DOHH2 (cell line): Measurements from ENCODE around the gene MYL9.

Experiments
- H3F3A ChIP-seq: fragments of 200-600 bp; sonication (generic), shearing (Covaris generic); 2 replicates; pipeline ENCODE4 v1.6.0; 2016; ENCODE audit warnings: antibody characterized with exemption, mild to moderate bottlenecking; ENCODE audit not compliant: control insufficient read depth, insufficient read depth
- H3K27ac ChIP-seq: fragments of 200-600 bp; sonication (generic); 2 replicates; pipeline ENCODE4 v1.5.1; 2014; ENCODE audit warnings: low read depth, mild to moderate bottlenecking, low read length, moderate library complexity
- H3K27me3 ChIP-seq: fragments of 200-600 bp; sonication (generic); 2 replicates; pipeline ENCODE4 v1.6.1; 2014; ENCODE audit warnings: mild to moderate bottlenecking, low read length, mixed read lengths; ENCODE audit not compliant: control insufficient read depth
- H3K36me3 ChIP-seq: fragments of 200-600 bp; sonication (generic); 2 replicates; pipeline ENCODE4 v1.6.1; 2014; ENCODE audit warnings: mild to moderate bottlenecking, low read length, moderate library complexity, mixed read lengths; ENCODE audit not compliant: control insufficient read depth
- H3K4me1 ChIP-seq: fragments of 200-600 bp; sonication (generic); 2 replicates; pipeline ENCODE4 v1.6.1; 2014; ENCODE audit warnings: mild to moderate bottlenecking, low read length, mixed read lengths; ENCODE audit not compliant: control insufficient read depth
- H3K4me2 ChIP-seq: fragments of 200-600 bp; sonication (generic); 2 replicates; pipeline ENCODE4 v1.6.0; 2014; ENCODE audit warnings: mild to moderate bottlenecking, low read length, moderate library complexity
- H3K4me3 ChIP-seq: fragments of 200-600 bp; sonication (generic); 2 replicates; pipeline ENCODE4 v1.5.1; 2014; ENCODE audit warnings: mild to moderate bottlenecking, low read length, mixed read lengths
- H3K79me2 ChIP-seq: fragments of 200-600 bp; sonication (generic); 2 replicates; pipeline ENCODE4 v1.6.1; 2014; ENCODE audit warnings: mild to moderate bottlenecking, low read length, mixed read lengths; ENCODE audit not compliant: control insufficient read depth
- H3K9me2 ChIP-seq: fragments of 200-600 bp; sonication (generic); replicated peaks from 2 replicates; pipeline ENCODE4 v1.6.1; 2014; ENCODE audit warnings: mild to moderate bottlenecking, low read length, mixed read lengths; ENCODE audit not compliant: control insufficient read depth
- H3K9me3 ChIP-seq: fragments of 200-600 bp; sonication (generic); 2 replicates; pipeline ENCODE4 v1.6.1; 2014; ENCODE audit warnings: antibody characterized with exemption, low read length, mixed read lengths; ENCODE audit not compliant: control insufficient read depth, insufficient read depth
- H4K20me1 ChIP-seq: fragments of 200-600 bp; sonication (generic); 2 replicates; pipeline ENCODE4 v1.6.0; 2014; ENCODE audit warnings: low read depth, mild to moderate bottlenecking, antibody characterized with exemption, low read length, moderate library complexity; ENCODE audit not compliant: control insufficient read depth, insufficient read depth
- EZH2phosphoT487 ChIP-seq: fragments of 200-600 bp; sonication (generic); IDR thresholded peaks from 2 replicates; pipeline ENCODE4 v1.6.1; 2017; ENCODE audit warnings: borderline replicate concordance, mild to moderate bottlenecking, antibody characterized with exemption, low read length, moderate library complexity, mixed read lengths
- TF ChIP-seq, protein P1 (sequence below): fragments of 200-600 bp; sonication (generic); IDR thresholded peaks from one replicate; pipeline ENCODE4 v1.5.1; 2014; ENCODE audit warnings: antibody characterized with exemption, mild to moderate bottlenecking, low read depth, low read length; ENCODE audit not compliant: poor library complexity, severe bottlenecking

Gene MYL9

DNA sequence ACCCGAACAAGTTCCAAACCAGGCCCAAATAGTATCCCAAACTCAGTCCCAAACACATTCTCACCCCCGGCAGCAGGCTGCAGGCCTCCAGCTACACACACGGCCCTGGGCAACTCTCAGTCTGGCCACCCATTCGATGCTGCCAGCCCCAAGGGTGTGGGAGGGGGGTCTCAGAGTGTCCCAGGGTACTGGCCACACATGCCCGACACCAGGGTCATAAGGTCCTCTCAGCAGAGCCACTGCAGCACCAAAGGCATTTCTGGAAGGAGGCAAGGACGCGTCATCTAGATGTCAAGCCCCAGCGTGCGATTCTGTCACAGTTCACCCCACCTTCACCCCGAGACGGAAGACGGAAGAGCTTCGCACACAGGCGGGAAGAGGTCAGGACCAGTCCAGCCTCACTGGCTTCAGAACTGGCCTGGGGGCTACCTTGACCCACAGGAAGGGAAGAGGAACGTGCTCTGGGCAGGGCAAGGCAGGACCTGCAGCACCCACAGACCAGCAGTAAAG, 9.5 kb downstream of the MYL9 start:
- no peak overlapping the region for H3K27ac ChIP-seq
- H4K20me1 ChIP-seq = no peaks in the 10 kb centered on the region
- no peaks in the 10 kb centered on the region for H3F3A ChIP-seq
- no peak overlapping the region for H3K4me3 ChIP-seq
- H3K9me2 ChIP-seq = no peaks in the 10 kb centered on the region
- H3K27me3 ChIP-seq = no peaks in the 10 kb centered on the region
- H3K4me2 ChIP-seq = no peak overlapping the region
- no peaks in the 10 kb centered on the region for H3K9me3 ChIP-seq
- TF ChIP-seq, protein P1, sequence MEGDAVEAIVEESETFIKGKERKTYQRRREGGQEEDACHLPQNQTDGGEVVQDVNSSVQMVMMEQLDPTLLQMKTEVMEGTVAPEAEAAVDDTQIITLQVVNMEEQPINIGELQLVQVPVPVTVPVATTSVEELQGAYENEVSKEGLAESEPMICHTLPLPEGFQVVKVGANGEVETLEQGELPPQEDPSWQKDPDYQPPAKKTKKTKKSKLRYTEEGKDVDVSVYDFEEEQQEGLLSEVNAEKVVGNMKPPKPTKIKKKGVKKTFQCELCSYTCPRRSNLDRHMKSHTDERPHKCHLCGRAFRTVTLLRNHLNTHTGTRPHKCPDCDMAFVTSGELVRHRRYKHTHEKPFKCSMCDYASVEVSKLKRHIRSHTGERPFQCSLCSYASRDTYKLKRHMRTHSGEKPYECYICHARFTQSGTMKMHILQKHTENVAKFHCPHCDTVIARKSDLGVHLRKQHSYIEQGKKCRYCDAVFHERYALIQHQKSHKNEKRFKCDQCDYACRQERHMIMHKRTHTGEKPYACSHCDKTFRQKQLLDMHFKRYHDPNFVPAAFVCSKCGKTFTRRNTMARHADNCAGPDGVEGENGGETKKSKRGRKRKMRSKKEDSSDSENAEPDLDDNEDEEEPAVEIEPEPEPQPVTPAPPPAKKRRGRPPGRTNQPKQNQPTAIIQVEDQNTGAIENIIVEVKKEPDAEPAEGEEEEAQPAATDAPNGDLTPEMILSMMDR = no peak
- TF ChIP-seq EZH2phosphoT487 = no peak
- H3K4me1 ChIP-seq = peaks cover 9% of the 10 kb centered on the region
- no peaks in the 10 kb centered on the region for H3K79me2 ChIP-seq
- H3K36me3 ChIP-seq = no peaks in the 10 kb centered on the region

DNA sequence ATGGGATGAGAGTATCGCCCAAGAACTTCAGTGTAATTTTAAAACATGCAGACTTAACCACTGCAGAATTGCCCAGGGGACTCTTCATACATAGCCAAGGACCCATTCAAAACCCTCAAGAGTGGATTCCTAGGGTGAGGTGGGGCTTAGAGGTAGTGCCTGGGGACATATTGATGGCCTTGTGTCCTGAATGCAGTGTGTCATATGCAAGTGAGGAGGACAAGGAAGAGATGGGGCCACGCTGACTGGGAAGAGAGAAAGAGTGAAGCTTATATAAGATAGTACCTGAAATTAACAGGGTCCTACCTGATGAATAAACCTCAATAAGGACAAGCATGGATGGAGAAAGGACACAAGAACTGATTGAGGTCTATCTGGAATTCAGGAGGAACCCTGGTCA, 13.9 kb downstream of the MYL9 start:
- Histone ChIP-seq H3K36me3 (no peaks in the 10 kb centered on the region), H3K27me3 (no peaks in the 10 kb centered on the region), H3K79me2 (no peaks in the 10 kb centered on the region), H3K27ac (no peak overlapping the region), H3K9me3 (no peaks in the 10 kb centered on the region), H3K9me2 (no peaks in the 10 kb centered on the region), H3F3A (no peaks in the 10 kb centered on the region), H3K4me3 (no peak overlapping the region), H4K20me1 (no peaks in the 10 kb centered on the region), H3K4me2 (no peak overlapping the region), H3K4me1 (peaks cover 20% of the 10 kb centered on the region)
- TF ChIP-seq EZH2phosphoT487 = no peak
- TF ChIP-seq, protein P1 = no peak

DNA sequence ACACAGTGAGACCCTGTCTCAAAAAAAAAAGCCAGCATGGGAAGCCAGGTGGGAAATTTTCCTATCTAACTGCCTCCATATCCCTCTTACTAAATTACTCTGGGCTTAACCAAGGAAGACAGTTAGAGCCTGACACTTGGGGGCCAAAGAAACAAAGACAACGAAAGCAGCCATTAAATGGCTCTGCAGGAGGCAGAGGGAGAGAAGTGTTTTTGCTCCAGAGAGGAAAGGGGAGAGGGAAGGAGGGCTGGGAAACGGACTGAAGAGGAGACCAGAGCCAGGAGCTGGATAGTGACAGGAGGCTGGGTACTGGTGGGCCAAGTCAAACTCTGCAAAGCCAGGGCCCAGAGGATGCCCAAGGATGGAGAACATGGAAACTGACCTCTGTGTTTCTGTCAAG, 21.4 kb downstream of the MYL9 start:
- Histone ChIP-seq H3K79me2 (no peaks in the 10 kb centered on the region), H3K9me3 (peaks cover 10% of the 10 kb centered on the region; the same call in 1 of the 2 replicates), H3K4me2 (no peak overlapping the region), H4K20me1 (no peaks in the 10 kb centered on the region), H3K27ac (no peak overlapping the region), H3K4me1 (no peaks in the 10 kb centered on the region), H3F3A (no peaks in the 10 kb centered on the region), H3K27me3 (no peaks in the 10 kb centered on the region), H3K4me3 (no peak overlapping the region), H3K9me2 (no peaks in the 10 kb centered on the region), H3K36me3 (peaks cover 5% of the 10 kb centered on the region; the same call in 1 of the 2 replicates)
- no peak for TF ChIP-seq EZH2phosphoT487
- TF ChIP-seq, protein P1 = no peak
